Measurements from ENCODE around the gene G6PD. TPM values are rescaled to one million over a fixed set of nuclear protein-coding genes. Genes with fewer than 3 reads are reported as not detected.
"Not testable (repeated sequence)": the region's sequence is repeated elsewhere in the genome, so short reads cannot be mapped to it uniquely, and the experiment has no call there.

G6PD gene
- polyA plus RNA-seq, 10 donors = 10.0 to 17.7 (median 13.1) TPM

DNA sequence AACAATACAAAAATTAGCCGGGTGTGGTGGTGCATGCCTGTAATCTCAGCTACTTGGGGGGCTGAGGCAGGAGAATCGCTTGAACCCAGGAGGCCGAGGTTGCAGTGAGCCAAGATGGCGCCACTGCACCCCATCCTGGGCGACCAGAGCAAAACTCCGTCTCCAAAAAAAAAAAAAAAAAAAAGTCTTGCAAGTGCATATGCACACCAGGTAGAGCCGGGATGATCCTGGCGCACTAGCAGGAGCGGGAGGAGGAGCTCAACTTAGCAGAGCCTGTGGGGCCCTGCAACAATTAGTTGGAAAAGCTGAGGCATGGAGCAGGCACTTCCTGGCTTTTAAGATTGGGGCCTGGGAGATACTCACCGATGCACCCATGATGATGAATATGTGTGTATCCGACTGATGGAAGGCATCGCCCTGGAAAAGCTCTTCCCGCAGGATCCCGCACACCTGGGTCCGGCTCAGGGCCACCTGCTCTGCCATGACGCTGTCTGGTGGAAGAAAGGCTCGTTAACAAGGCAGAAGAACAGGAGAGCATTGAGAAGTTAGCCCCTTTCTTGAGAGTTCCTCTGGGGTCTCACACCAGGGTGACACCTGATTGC lies 872 bp downstream of the G6PD start:
- DNase-seq = no peak

DNA sequence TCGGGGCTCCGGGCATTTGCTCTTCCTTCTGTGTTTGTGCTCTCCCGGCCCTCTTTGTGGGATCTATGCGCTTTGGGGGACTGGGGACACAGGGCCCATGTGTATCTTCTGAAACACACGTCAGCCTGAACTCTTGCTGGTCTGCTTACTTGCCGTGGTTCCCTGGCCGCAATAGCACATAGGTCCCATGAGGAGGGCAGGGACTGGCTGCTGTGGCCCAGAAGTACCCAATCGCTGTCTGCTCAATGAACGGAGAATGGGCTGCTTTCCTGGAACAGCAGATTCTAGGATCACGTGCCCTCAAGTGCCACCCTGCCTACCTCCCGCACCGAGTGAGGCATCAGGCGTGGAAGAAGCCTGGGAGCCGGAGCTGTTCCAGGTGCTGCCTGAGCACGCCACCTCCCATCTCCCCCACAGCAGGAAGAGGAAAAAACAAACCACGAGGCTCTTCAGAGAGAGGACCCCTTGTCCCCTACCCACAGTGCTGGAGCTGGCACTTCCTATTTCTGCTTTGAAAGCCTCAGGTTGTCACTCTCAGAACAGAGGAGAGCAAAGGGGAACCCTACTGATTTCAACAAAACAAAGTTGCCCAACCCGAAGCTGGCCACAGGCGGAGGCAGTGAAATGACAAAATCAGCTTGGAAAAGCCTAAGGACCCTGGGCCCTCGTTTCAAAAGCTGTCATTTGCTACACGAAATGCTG lies 3.8 kb downstream of the G6PD start:
- no peak for DNase-seq

DNA sequence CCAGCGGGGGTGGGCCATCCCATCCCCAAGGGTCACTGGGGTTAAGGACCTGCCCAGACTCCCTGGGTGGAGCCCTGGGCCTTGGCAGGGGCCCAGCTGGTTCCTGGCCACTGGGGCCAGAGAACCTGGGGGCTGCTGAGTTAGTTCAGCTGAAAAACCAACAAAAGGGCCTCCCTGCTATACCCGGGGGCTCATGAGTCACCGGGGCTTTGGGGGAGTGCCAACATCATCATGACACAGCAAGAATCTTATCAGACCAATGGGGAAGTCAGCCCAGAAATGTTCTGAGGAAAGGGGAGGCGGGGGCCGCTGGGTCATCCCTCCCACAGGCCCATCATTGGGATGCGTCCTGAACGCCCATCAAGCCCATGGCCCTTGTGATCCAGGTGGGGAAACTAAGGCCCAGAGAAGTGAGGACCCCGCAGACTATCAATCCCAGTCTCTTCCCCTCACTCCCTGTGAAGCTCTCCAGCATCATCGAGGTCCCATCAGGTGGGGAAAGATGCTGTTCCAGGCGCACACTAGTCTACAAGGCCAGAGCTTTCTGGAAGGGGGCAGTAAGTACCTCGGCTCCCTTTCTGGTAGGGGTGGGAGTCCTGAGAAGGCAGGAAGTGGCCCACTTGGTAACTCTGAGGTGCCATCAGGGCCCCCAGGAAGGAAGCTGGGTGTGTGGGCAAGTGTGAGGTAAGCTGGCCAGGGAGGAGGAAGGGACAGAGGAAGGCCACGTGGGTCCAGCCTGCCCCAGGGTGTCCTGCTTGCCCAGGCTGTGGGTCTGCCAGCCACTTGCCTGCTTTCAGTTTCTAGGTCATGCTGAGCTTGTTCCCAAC lies 4.5 kb downstream of the G6PD start:
- peak in 2 of 3 donors; percentile 39 to 83 for DNase-seq

DNA sequence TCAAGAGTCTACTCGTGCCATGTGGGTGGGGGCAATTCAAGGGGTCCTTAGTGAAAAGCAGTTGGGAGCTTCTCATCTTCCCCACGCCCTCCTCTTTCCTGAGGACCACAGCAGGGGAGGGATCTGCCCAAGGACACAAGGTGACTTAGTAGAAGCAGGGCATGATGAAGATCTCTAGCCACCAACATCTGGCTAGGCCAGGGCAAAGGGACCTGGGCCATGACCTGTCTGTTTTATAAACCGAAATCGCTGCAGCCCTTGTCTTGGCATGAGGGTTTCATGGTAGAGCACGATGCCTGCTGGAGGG lies 5.1 kb downstream of the G6PD start:
- no peak for DNase-seq

DNA sequence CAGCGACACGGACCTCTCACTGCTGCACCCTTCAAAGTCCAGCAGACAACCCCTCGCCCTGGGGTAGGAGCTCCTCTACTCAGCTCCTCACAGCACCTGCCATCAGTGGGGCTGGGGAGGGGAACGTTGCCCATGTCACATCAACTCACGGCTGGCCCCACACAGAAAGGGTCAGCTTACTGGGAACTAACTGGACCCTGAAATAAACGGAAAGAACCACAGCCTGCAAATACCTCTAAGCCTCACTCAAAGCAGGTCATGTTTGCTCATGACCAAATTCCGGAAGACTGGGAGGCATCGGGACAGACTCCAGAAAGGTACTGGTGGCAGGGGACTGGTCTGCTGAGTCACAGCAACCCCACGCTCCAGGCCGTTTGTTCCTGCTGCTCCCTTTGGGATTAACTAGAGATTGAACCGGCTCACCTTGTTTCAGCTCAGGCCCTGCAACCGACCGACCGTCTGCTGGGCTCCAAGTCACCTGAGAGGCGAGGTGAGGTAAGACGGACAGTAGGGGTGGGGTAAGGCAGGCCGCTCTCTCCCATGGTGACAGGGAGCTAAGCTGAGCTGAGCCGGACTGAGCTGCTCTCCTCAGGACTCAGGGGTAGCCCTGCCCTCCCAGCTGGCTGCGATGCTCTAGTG lies 5.6 kb downstream of the G6PD start:
- no peak for DNase-seq

DNA sequence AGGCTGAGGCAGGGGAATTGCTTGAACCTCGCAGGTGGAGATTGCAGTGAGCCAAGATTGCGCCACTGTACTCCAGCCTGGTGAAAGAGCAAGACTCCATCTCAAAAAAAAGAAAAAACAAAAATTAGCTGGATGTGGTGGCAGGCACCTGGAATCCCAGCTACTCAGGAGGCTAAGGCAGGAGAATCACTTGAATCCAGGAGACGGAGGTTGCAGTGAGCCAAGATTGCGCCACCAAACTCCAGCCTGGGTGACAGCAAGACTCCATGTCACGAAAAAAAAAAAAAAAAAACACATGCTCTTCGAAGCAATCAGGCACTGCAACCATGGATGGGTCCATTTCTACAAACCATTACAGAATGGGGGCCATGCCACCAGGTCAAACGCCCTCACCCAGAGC lies 6.3 kb downstream of the G6PD start:
- DNase-seq = not testable (repeated sequence)

DNA sequence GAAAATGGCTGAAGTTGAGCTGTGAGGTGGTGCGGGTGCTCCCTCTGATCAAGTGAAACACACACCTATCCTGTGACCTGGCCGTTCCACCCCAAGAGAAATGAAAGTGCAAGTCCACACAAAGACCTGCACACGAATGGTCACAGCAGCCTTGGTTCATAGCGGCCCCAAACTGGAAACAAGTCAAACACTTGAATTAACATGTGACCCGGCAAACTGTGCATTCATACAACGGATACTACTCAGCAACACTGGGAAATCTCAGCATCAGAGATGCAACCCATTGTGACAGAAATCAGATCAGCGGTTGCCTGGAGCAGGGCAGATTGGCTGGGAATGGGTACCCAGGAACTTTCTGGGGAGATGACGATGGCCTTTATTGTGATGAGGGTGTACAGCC lies 7.6 kb downstream of the G6PD start:
- no peak for DNase-seq

DNA sequence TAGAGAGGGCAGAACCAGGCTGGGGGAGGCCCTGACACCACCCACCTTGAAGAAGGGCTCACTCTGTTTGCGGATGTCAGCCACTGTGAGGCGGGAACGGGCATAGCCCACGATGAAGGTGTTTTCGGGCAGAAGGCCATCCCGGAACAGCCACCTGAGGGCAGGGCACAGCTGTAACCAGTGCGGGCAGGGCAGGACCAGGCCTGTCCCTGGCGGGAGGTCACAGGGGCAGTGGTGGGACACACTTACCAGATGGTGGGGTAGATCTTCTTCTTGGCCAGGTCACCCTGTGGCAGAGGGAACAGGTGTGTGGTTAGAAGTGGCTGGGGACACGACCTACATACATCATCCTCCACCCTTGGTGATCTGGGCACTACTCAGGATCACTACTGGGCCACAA lies 10.8 kb downstream of the G6PD start:
- DNase-seq = no peak

DNA sequence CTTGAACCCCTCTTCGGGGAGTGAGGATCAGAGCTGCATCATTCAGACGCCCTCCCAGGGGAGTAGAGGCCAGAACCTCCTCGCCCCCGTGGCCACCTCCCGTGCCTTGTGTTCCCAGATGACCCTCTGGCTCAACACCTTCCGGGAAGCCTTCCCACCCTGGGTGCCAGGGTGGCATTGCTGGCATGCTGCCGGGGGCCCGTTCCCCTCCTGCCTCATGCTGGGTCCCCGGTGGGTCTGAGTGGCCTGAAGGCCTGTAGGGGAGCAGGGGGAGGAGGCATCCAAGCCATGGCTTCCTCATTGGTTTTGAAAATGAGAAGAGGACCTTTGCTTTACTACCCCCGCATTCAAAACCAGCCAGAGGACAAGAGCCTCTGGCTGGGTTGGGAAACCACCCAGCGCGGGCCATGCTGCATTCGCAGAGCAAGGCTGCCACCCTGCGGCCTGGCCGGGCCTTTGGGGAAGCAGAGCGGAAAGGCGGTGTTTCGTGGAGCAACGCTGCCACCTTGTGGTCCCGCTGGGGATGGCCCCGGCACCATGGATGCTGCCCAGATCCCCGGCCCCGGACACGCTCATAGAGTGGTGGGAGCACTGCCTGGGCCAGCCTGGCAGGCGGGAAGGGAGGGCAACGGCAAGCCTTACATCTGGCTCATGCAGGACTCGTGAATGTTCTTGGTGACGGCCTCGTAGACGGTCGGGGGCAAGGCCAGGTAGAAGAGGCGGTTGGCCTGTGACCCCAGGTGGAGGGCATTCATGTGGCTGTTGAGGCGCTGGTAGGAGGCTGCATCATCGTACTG lies 11.9 kb downstream of the G6PD start:
- DNase-seq = peak; percentile 70 to 90 (median 89)

DNA sequence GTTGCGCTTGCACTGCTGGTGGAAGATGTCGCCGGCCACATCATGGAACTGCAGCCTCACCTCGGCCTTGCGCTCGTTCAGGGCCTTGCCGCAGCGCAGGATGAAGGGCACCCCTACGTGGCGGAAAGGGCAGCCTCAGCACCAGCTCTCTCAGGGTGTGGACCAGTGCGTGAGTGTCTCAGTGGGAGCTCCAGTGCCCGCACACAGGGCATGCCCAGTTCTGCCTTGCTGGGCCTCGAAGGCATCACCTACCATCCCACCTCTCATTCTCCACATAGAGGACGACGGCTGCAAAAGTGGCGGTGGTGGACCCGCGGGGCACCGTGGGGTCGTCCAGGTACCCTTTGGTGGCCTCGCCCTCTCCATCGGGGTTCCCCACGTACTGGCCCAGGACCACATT lies 14.0 kb downstream of the G6PD start:
- DNase-seq = no peak

DNA sequence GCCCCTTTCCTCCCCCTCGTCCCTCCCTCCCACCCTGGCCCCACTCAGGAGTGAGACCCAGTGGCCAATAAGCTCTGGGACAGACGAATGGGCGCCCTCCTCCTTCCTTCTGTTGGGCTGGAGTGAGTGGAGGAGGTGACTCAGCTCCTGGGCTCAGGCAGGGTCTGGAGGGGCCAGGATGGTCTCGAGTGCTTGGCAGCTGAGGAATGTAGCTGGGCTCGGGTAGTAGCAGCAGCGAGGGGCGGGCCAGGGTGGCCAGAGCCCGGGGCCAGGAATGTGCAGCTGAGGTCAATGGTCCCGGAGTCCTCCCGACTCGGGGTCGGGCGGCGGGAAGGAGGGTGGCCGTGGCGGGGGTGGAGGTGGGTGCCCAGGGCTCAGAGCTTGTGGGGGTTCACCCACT lies 15.0 kb downstream of the G6PD start:
- DNase-seq = no peak

DNA sequence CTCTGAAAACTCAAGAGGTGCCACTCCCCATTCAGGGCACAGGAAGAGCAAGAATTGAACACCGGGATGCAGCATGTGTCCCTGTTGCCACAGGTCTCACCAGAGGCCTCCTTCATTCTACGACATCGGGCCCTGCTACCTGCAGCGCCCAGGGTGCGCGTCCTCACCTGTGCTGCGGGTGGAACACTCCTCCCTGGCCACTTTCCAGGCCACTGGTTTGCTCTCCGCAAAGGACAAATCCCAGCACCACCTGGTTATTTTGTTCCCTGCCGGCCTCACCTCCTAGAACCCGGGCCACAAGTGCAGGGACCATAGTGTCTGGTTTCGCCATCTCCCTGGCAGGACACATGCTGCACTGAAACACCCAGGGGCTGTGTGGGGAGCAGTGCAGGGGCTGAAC lies 16.4 kb downstream of the G6PD start:
- no peak for DNase-seq

DNA sequence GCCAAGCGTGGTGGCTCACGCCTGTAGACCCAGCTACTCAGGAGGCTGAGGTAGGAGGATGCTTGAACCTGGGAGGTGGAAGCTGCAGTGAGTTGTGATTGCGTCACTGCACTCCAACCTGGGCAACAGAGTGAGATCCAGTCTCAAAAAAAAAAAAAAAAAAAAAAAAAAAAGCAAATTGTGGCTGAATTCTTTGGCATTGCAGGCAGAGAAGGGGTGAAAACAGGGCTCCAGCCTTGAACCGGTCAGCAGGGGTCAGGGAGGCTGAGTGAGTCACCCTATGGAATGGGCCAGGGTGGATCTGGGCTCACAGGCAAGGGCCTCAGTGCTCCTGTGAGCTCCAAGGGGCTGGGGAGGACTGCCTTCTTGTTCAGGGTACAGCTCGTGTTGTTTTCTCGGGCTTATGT lies 17.4 kb downstream of the G6PD start:
- DNase-seq = no peak

DNA sequence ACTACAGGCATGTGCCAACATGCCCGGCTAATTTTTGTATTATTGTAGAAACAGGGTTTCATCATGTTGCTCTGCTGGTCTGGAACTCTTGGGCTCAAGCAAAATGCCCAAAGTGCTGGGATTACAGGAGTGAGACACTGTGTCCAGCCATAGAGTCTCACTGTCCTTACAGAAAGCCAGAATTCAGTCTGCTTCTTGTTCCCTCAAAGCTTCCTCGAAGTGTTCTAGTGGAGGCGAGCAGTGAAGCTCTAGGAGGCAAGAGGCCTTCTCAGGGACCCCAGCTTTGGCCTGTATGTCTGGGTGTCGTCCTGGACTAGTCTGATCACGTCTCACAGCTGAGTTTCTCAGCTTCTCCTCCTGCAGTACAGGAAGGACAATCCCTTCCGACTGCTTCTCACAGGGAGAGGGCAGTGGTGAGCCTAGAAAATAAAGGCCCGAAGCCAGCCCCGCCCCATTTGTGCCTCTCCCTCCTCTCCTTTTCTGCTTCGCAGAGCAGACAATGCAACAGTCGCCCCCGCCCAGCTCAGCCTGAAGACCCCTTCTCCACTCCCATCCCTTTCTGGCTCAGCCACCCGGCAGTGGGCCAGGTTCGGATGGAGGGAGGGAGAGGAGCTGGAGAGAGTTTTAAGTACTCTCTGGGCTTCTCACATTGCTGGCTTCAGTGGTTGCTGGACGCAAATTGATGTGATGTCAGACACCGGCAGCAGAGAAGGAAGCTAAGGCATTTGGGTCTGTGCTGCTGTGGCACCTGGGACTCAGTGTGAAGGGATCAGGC lies 19.6 kb downstream of the G6PD start:
- peak; percentile 75 to 95 (median 88) for DNase-seq

DNA sequence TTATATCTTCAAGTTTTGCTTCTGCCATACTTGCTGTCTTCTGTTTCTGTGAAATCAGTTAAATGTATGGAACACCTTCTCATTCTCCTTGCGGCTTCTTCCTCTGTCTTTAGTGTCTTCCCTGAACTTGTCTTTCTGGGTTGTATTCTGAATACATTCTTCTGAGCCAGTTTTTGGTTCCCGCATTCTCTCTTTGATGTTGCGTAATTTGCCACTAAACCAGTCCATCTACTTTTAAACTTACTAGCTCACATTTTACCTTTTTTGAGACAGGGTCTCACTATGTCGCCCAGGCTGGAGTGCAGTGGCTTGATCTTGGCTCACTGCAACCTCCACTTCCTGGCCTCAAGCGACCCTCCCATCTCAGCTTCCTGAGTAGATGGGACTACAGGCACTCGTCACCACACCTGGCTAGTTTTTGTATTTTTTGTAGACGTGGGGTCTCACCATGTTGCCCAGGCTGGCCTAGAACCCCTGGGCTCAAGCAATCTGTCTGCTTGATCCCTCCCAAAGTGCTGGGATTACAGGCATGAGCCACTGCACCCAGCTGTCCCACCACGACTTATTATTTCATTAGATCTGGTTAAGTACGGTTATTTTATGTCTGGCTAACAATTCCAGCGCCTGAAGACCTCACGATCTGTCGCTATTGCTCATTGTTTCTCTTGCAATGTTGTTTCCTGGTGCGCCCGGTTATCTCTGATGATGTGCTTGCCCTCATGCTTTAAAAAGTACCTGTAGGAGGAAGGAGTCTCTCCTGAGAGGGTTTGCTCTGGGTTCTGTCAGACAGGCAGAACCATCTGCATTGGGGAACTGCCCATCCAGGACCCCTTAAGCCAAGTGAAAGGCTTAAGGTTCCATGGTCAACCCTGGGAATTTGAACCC lies 20.8 kb downstream of the G6PD start:
- DNase-seq = no peak

DNA sequence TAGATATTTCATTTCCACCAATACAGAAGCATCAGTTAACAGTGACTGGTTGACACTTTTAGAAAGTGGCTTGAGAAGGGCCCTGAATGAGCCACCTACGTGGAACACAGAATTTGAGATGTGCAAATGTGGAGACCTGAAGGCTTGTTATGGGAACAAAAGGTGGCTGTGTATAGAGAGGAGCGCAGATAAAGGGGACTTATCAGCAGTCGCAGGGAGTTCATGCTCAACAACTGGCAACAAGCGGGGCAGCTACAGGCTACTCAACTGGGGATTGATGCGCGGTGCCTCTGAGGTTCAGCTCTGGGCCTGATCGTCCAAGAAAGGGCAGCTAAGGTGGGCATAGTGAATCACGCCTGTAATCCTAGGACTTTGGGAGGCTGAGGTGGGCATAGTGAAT lies 27.3 kb downstream of the G6PD start:
- no peak for DNase-seq

DNA sequence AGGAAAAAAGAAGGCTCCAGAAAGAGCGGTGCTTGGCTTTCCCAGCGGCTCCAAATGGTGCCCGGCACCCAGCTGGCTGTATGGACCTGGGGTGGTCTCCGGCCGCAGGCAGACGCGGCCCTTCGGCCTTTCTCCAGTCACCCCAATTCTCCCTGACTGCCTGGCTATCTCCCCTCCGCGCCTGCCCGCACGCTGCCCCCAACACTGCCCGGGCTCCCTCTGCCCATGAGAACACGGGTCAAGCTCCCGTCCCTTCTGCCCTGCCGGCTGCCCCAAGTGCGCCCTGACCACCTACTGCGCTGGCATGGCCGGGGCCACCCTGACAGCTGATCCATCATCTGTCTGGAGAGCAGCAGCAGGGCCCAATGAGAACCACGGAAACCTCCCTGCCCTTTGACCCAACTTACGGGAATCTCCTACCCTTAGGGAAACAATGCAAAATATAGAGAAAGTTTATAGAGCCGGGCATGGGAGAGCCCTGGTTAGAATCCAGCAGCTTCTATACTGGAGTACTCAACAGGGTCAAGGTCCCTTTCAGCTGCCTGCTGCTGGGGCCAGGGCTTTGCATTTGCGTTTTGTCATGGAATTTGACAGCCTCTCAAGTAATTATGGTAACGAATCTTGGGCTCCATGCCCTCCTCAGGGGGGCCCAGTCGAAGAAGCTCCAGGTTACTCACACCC lies 29.4 kb downstream of the G6PD start:
- no peak for DNase-seq

DNA sequence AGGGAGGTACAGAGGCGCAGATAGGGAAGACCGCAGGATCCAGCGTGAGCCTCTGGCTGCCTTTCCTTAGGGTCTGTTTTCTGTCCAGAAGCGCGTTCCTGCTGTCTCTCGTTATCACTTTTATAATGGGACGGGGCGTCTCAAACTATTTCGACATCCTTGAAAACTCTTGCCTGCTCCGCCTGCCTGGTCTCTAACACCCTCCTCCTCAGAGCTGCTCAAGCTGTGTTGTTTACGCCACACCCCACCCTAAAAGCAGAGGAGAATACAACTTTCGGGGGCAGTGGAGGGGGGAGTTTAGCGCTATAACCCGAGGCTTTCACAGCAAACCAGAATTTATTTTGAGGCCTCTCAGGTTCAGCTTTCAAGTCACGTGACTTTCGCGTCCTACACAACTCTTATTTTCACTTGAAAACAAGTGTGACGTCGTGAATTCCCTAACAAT lies 30.0 kb downstream of the G6PD start:
- DNase-seq = peak; percentile 45 to 80 (median 57)

DNA sequence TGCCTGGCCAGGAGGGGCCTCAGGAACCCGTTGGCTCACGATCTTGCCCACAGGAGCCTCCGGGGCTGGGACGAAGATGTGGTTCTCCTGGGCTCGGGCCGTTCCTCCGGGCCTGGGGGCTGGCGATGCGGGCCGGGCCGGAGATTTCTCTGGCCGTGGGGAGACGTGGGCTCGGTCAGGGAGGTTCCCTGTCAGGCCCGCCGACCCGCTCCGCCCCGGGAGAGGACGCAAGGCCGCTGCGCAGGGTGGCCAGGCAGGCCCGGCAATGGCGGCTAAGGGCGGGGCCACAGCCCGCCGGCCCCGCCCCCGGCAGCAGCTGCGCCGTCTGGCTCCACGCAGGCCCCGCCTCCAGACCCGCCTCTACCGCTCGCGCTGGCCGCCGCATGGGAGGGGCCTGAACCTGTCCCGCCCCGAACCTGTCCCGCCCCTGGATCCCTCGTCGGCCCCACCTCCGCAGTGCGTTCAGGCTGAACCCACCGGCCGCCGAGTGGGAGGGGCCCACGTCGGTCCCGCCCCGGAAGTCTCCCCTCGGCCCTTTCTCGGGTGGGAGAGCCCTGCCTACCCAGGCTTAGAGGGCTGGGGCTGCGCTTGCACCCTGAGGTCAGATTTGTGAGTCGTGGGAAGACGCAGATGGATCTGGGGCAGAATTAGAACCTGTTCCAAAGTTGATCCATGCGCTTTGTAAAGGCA lies 30.5 kb downstream of the G6PD start, which contains the start of gene FAM3A:
TSS of gene FAM3A (minus strand) at position 267 of the 690 bp plus-strand sequence. CDS start 460 bp downstream, outside the sequence.
- DNase-seq = peak; percentile 86 to 94 (median 90)
